Ishikawa (cell line): Measurements from ENCODE around the gene NCK1.

ENCODE experiments used
- CEBPB ChIP-seq: IDR thresholded peaks from 2 replicates; pipeline ENCODE4 v1.6.1; 2012
- CREB1 ChIP-seq: IDR thresholded peaks from 2 replicates; pipeline ENCODE4 v1.6.1; 2012; ENCODE audit warnings: low read depth
- EGR1 ChIP-seq: IDR thresholded peaks from 2 replicates; pipeline ENCODE4 v1.6.1; 2012
- EP300 ChIP-seq: IDR thresholded peaks from 2 replicates; pipeline ENCODE4 v1.6.1; 2012; ENCODE audit warnings: borderline replicate concordance
- FOXM1 ChIP-seq: IDR thresholded peaks from 2 replicates; pipeline ENCODE4 v1.6.1; 2012; ENCODE audit warnings: low read depth, borderline replicate concordance
- MAX ChIP-seq: IDR thresholded peaks from 2 replicates; pipeline ENCODE4 v1.6.1; 2012
- NFIC ChIP-seq: IDR thresholded peaks from 2 replicates; pipeline ENCODE4 v1.6.1; 2012
- RAD21 ChIP-seq: IDR thresholded peaks from 2 replicates; pipeline ENCODE4 v1.6.1; 2012; ENCODE audit warnings: low read depth
- REST ChIP-seq: IDR thresholded peaks from 2 replicates; pipeline ENCODE4 v1.6.1; 2012; ENCODE audit warnings: low read depth, mild to moderate bottlenecking
- TAF1 ChIP-seq: IDR thresholded peaks from 2 replicates; pipeline ENCODE4 v1.6.1; 2012; ENCODE audit warnings: low read depth, mild to moderate bottlenecking
- TCF12 ChIP-seq: IDR thresholded peaks from 2 replicates; pipeline ENCODE4 v1.6.1; 2012; ENCODE audit warnings: low read depth
- TEAD4 ChIP-seq: IDR thresholded peaks from 2 replicates; pipeline ENCODE4 v1.6.1; 2012
- USF1 ChIP-seq: IDR thresholded peaks from 2 replicates; pipeline ENCODE4 v1.6.1; 2012
- YY1 ChIP-seq: IDR thresholded peaks from 2 replicates; pipeline ENCODE4 v1.6.1; 2012; ENCODE audit warnings: low read depth
- ZBTB7A ChIP-seq: IDR thresholded peaks from 2 replicates; pipeline ENCODE4 v1.6.1; 2012; ENCODE audit warnings: low read depth

The NCK1 gene

GRCh38 chr3:136844724-136845123 lies 17.3 kb upstream of the NCK1 start:
- TF ChIP-seq FOXM1, result no peak
- TF ChIP-seq MAX, result no peak
- TF ChIP-seq REST, result no peak
- no peak for TF ChIP-seq NFIC
- TF ChIP-seq YY1, result no peak
- no peak for TF ChIP-seq TEAD4
- TF ChIP-seq EP300, result no peak
- TF ChIP-seq CREB1, result no peak
- TF ChIP-seq TCF12, result no peak
- no peak for TF ChIP-seq USF1
- no peak for TF ChIP-seq ZBTB7A
- TF ChIP-seq TAF1, result no peak
- no peak for TF ChIP-seq RAD21
- no peak for TF ChIP-seq CEBPB
- TF ChIP-seq EGR1, result no peak

GRCh38 chr3:136852180-136852579 lies 9.8 kb upstream of the NCK1 start:
- no peak for TF ChIP-seq TEAD4
- TF ChIP-seq TCF12, result no peak
- no peak for TF ChIP-seq ZBTB7A
- no peak for TF ChIP-seq MAX
- TF ChIP-seq USF1, result no peak
- no peak for TF ChIP-seq FOXM1
- TF ChIP-seq REST, result no peak
- no peak for TF ChIP-seq YY1
- no peak for TF ChIP-seq EP300
- no peak for TF ChIP-seq TAF1
- TF ChIP-seq NFIC, result no peak
- TF ChIP-seq EGR1, result no peak
- TF ChIP-seq RAD21, result no peak
- TF ChIP-seq CREB1, result no peak
- no peak for TF ChIP-seq CEBPB

GRCh38 chr3:136856665-136857064 lies 5.3 kb upstream of the NCK1 start:
- no peak for TF ChIP-seq MAX
- no peak for TF ChIP-seq EGR1
- no peak for TF ChIP-seq CEBPB
- no peak for TF ChIP-seq FOXM1
- TF ChIP-seq CREB1, result no peak
- TF ChIP-seq ZBTB7A, result no peak
- no peak for TF ChIP-seq TEAD4
- TF ChIP-seq TCF12, result no peak
- TF ChIP-seq EP300, result no peak
- no peak for TF ChIP-seq NFIC
- no peak for TF ChIP-seq USF1
- no peak for TF ChIP-seq TAF1
- no peak for TF ChIP-seq REST
- TF ChIP-seq YY1, result no peak
- TF ChIP-seq RAD21, result no peak

GRCh38 chr3:136858381-136858780 lies 3.6 kb upstream of the NCK1 start:
- TF ChIP-seq TEAD4 (no peak), EGR1 (no peak), YY1 (no peak), TCF12 (no peak), ZBTB7A (no peak), FOXM1 (no peak), REST (no peak), CREB1 (no peak), CEBPB (no peak)
